Stimulated activated CD8-positive, alpha-beta memory T cell treated with anti-CD3 and anti-CD28 coated beads, Interleukin-12 subunit alpha, Interleukin-12 subunit beta, amount 100 ng/mL, for 24 hours (primary cell): Measurements from ENCODE around the gene ACR.
A peak's percentile ranks its signal among the peaks of the same experiment; 100 is the strongest.
"Not testable (repeated sequence)": the region's sequence is repeated elsewhere in the genome, so short reads cannot be mapped to it uniquely, and the experiment has no call there.

Source experiments
- DNase-seq: peaks from one replicate; pipeline ENCODE4 v3.0.0-alpha.2; 2020; ENCODE audit errors: extremely low read depth

Gene ACR

DNA sequence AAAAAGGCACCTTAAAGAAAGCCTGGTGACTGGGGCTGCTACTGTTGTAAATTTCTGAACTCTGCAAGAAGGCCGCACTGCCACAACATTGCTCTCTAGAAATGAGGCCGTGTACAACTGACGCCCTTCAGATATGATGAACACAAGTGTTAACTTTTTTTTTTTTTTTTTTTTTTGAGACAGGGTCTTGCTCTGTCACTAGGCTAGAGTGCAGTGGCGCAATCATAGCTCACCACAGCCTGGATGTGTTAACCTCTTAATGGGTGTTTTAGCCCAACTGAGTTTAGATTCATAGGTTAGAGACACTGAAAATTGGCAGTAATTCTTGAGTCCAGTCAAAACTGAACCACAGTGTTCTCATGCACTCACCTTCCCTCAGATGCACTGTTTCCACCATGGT lies 42.2 kb downstream of the ACR start:
- DNase-seq: not testable (repeated sequence)

DNA sequence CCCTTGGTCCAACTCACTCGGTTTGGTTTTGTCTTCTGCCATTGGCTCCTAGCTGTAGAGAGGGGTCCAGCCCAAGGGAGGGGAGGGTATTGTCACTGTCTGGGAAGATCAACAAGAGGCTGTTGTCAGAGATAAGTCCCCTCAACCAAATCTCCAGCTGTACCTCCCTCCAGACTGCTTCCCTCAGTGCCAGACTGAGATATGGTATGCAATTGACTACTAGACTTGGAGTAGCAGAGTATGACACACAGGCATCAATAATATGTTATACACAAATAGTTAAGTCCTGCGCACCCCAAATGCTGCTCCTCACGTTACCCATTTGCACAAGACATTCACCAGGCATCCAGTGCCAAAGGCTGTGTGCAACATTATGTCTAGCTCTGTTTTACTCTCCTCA lies 44.2 kb downstream of the ACR start:
- DNase-seq: not testable (repeated sequence)

DNA sequence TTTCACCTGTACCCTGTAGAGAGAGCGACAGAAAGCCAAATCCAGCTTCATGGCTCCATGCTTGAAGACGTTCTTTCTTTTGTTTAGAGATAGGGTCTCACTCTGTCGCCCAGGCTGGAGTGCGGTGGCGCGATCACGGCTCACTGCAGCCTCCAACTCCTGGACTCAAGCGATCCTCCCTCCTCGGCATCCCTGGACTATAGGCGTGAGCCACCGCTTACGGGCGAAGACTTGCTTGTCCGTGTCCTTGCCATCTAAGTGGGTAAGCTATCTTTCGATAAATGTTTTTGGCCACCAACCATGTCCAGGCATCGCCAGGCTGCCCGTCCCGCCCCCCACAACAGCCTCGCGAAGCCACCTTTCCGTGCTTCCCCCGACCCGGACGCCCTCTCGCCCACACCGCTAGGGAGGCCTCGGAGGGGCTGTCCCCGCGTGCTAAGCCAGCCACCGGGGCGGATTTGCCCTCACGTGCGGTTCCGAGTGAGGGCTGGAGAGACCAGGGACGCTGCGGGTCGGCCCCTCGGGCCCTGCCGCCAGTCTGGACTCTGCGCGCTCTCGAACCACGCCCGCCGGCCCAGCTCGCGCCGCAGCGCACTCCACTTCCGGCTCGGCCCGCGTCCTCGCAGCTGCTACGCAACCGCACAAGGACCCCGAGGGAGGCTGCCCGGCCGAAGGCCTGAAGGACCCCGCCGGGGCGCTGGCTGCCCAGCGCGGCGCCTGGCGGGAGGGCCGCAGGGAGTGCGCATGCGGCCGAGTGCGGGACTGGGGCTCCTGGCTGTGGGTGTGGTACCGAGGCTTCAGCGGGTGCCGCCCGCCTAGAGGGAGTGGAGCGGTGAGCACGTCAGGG lies 45.3 kb downstream of the ACR start, which contains the start of gene RABL2B:
TSS of gene RABL2B (minus strand) at position 604 of the 847 bp plus-strand sequence. CDS start 1,342 bp downstream, outside the sequence.
- peak; percentile 63 for DNase-seq

DNA sequence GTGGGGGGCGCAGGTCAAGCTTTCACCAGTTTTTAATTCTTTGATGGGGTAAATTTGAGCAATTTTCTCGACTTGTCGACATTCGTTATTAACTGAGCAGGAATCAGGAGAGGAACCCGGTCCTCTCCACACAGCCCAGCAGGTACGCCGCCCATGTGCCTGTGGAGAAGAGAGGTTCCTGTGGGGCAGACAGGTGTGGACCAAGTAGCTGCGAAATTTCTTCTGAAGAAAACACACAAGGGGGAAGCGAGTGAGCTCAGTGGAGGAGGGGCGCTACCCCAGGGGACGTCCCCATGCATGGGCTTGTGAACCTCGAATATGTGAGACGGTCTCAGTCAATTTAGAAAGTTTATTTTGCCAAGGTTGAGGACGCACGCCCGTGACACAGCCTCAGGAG lies 45.9 kb downstream of the ACR start:
- DNase-seq: not testable (repeated sequence)

DNA sequence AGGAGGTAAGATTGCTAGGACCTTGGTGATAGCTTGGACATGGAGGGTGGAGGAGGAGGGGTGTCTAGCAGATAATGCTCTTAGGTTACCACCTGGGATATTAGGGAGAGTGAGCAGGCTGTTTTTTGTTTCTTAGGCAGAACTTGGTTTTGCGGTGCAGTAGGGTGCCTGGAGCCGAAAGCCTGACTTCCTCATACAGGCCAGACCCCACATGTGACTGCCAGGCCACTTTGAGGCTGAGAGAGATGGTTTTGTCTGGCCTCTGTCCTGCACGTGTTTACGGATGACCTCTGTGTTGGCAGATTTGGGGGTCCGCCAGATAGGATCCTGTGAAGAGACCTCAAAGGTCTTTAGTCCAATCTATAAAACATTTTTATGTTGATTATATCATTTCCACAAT lies 47.3 kb downstream of the ACR start:
- DNase-seq: not testable (repeated sequence)

DNA sequence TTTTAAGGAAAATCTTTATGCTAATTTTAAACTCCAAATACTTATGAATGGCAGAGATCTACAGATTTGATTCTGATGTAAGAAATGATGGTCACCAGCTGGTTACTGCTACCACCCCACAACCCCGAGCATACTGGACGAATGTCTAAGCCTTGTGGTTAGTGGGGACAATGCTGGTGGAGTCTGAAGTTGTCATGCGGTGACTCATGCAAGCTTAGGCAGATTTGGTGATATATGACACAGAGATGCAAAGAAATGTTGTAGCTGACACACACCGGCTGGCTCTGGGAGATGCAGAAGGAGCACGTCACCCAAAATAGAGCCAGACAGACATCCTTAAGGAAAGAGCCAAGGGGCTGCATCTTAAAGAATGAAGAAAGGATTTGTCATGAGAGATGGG lies 48.9 kb downstream of the ACR start:
- not testable (repeated sequence) for DNase-seq
